Activated CD4-positive, alpha-beta T cell treated with anti-CD3 and anti-CD28 coated beads, Interleukin-2, amount 50 U/mL, for 1 hour (primary cell): ENCODE data around the gene GGN.
"Not testable (repeated sequence)": the region's sequence is repeated elsewhere in the genome, so short reads cannot be mapped to it uniquely, and the experiment has no call there.

Source experiments
- DNase-seq: peaks from one replicate; pipeline ENCODE4 v3.0.0-alpha.2; 2020

The GGN gene

GRCh38 chr19:38411041-38411712, 23.3 kb upstream of the GGN start:
- DNase-seq = no peak

- not testable (repeated sequence) for DNase-seq
Measured at GRCh38 chr19:38410407-38410806, 22.6 kb upstream of the GGN start.

DNA sequence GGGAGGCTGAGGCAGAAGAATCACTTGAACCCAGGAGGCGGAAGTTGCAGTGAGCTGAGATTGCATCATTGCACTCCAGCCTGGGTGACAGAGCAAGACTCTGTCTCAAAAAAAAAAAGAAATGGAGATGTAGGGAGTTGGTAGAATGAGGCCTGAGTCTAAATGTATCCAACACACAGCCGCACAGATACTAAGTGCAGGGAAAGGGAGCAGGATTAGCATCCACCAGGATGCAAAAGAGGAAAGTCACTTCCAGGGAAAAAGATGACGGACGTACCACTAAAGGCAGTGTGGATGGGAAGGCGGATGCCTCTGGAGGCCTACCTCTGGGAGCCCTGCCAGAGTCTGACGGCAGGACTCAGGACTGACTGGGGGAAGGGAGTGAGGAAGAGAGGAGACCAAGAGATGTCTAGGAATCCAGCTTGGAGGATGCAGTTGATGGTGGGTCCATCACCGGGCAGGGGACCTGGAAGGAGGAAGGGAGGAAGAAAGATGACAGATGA, 21.8 kb upstream of the GGN start:
- no peak for DNase-seq

GRCh38 chr19:38405276-38405675, 17.4 kb upstream of the GGN start:
- DNase-seq = no peak

DNA sequence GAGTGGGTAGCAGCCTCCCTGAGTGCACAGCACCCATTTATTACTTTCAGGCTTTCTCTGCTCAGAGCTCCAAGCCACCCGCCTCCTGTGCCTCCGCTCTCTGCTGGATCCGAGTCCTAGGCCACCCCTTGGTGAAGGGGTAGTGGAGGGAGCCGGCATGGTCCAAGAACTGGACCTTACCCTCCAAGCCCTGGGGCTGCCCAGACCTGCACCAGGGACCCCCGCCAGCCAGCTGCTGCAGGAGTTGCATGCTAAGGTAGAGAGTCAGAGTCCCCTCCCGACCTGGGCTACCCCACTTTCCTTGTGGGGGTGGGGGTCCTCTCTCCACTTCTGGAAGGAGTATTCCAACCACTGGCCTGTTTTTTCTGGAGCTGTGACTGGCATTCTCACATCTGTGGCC, 17.0 kb upstream of the GGN start:
- DNase-seq = no peak

GRCh38 chr19:38402967-38403674, 15.3 kb upstream of the GGN start, which contains the start of gene FAM98C:
FAM98C (plus strand) TSS chr19:38403093; CDS start chr19:38403154, 61 bp downstream.
- peak; percentile 97 for DNase-seq

GRCh38 chr19:38402623-38402966, 14.8 kb upstream of the GGN start:
- DNase-seq = no peak

GRCh38 chr19:38401148-38401547, 13.3 kb upstream of the GGN start:
- no peak for DNase-seq

DNA sequence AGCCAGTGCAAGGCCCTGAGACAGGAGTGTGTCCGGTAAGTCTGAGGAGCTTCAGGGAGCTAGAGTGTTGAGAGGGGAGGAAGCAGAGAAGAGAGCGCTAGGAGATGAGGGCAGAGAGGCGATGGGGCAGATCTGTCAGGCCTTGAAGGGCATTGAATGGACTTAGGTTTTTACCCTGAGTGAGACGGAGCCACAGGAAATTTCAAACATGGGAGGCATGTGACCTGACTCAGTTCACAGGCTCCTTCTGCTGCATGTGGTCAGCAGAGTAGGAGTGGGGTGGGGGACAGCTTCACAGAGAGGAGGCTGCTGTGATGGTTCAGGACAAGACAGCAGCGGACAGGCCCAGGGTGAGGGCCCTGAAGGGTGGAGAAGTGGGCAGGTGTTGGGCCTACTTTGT, 12.5 kb upstream of the GGN start:
- DNase-seq = no peak

- DNase-seq = no peak
Measured at GRCh38 chr19:38399537-38399936, 11.7 kb upstream of the GGN start.

DNA sequence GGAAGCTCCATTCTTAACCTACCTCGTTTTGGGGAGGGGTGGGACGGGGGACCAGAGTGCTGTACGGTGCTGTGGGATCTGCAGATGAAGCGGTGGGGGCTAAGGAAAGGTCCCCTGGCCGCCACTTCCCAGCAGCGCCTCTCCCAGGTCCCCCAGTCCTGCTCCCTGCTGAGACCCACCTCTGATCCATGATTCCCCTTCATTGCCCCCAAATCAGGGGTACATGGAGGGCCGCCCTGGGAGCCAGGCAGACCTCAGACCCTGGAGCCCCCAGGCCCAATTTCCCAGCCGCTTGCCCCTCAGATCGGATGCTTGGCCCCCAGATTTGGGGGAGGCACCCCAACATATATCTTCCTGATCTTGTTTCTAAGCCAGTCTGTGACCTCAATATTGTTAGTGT, 11.2 kb upstream of the GGN start:
- no peak for DNase-seq

DNA sequence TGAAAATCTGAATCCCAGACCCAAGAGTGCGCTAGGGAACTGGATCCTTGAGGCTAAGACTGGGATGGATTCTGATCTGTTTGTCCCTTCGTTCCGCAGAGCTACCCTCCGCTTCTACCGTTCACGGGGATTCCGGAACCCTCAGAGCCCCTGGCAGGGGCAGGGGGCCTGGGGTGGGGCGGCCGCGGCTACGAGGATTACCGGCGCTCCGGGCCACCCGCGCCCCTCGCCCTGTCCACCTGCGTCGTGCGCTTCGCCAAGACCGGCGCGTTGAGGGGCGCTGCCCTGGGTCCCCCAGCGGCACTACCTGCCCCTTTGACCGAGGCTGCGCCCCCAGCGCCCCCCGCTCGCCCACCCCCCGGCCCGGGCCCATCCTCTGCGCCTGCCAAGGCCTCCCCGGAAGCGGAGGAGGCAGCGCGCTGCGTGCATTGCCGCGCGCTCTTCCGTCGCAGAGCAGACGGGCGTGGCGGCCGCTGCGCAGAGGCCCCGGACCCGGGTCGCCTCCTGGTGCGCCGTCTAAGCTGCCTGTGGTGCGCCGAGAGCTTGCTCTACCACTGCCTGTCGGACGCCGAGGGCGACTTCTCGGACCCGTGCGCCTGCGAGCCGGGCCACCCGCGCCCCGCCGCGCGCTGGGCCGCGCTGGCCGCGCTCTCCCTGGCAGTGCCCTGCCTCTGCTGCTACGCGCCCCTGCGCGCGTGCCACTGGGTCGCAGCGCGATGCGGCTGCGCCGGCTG, 7.7 kb upstream of the GGN start:
- peak; percentile 39 for DNase-seq

GRCh38 chr19:38394488-38394887, 6.7 kb upstream of the GGN start:
- DNase-seq = peak; percentile 64

DNA sequence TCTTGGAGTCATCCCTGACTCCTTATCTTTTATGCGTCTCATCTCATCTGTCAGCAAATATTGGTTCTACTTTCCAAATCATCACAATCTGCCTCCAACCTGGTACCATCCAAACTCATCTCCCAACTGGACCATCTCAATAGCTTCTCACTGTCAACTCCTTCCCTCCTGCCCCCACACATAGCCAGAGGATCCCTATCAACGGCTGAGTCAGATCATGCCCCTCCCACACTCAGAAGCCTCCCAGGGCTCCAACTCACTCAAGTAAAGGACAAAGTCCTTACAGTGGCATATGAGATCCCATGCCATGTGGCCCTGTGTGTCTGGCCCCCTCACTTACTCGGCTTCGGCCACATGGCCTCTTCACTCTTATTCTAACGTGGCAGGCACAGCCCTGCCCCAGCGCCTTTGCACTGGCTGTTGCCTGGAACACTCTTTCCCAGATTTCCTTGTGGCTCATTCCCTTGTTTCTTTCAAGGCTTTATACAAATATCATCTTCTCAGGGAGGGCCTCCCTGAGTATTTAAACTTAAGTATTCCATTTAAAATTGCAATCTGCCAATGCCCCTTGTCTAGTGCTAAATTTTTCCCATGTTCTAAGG, 5.0 kb upstream of the GGN start:
- DNase-seq = no peak

DNA sequence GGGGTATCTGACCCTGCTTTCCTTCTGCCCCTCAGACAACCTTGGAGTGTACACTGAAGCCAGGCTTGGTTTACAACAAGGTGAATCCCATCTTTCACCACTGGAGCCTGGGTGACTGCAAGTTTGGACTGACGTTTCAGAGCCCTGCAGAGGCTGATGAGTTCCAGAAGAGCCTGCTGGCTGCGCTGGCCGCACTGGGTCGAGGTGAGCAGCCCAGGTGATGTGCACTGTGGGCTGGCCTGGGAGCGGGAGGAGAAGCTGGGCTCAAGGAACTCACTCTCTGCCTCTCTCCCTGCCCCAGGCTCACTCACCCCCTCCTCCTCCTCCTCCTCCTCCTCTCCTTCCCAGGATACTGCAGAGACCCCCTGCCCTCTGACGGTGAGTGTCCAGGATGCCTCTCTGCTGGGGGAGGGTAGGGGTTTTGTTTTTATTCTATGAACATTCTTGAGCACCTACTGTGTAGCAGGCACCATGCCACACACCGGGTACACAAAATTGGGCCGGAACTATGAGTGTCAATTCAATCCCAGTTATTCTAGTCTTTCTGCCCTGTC, 4.2 kb upstream of the GGN start:
- DNase-seq = no peak

DNA sequence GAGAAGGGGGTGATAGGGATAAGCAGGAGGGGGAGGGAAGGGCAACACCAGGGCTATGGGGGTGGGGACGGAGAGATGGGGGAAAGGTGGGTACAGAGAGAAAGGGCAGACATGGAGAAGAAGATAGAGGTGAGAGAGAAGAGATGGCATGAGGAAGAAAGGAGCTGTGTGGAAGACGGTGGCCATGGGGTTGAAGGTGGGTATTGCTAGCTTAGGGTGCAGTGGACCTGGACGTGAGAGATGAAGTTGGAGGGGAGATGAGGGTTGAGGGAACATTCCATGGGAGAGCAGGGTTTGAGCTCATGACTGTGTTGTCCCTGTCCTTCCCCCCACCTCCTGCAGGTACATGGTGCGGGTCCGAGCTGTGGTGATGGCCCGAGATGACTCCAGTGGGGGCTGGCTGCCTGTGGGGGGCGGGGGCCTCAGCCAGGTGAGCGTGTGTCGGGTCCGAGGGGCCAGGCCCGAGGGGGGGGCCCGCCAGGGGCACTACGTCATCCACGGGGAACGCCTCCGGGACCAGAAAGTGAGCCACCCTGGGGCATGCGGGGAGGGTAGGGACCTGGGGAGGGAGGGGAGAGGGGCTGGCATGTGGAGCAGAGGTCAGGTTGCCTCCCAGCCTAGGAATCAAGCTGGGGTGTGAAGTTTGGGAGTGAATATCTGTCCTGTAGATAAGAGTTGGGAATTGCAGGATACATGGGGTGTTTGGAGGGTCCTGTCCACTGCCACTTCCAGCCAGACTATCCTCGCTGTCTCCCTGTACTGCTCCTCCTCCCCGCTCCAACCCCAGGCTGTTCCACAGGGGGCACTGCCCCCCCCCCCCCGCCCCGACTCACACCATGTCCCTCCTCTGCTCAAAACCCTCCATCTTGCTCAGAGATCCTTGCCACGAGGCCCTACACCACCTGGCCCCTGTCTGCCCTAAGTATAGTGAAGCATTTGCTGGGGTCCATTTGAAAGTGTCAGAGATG, 2.4 kb upstream of the GGN start:
- DNase-seq = no peak

- no peak for DNase-seq
Measured at GRCh38 chr19:38389101-38389925, 1.5 kb upstream of the GGN start.

GRCh38 chr19:38388349-38389100, 691 bp upstream of the GGN start, which contains the start of gene SPRED3:
SPRED3 (plus strand) TSS chr19:38388697; CDS start chr19:38390303, 1,606 bp downstream.
- no peak for DNase-seq

- DNase-seq = no peak
Measured at GRCh38 chr19:38386971-38387549, 774 bp downstream of the GGN start.
